ENCODE data around the gene FRAS1. TPM values are rescaled to one million over a fixed set of nuclear protein-coding genes. Genes with fewer than 3 reads are reported as not detected.
"Not testable (repeated sequence)": the region's sequence is repeated elsewhere in the genome, so short reads cannot be mapped to it uniquely, and the experiment has no call there.

Gene FRAS1
- total RNA-seq, 6 experiments from 2014 or later = 0.12 to 1.5 (median 0.45) TPM

DNA sequence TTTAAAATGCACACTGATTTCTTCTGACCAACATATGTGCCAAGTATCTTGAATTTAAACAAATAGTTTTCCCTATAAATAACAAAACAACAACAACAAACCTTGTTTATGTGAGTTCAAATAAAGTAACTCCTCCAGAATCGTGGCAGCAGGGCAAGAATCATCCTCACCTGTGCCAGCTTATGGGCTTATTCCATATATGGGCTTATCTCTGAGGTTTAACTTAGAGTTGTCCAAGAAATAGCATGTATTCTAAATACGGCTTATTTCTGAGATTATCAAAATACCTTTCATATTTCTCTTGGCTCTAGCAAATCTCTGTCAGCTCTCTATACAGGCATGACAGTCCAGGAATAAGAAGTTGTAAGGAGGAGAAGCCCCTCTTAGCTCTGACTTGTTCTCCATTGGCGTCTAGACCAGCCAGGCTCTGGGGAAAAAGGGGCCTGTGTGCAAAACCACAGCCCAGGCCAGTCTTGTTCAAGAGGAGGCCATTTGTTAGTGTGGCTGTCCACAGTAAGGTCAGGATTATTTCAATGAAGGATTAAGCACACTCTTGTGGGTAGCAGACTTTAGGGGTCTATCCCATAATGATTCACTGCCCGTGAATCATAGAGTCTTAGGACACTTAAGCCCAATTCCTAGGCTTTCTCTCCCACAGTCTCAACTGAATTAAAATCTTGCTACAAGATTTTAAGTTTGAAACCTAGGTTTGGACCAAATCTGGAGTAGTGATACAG lies 63.2 kb downstream of the FRAS1 start:
- Histone ChIP-seq H3K4me1 (no peaks in the 10 kb centered on the region), H3K27ac (no peak overlapping the region), H3K9me3 (no peaks in the 10 kb centered on the region), H3K27me3 (no peaks in the 10 kb centered on the region), H3K4me3 (no peak overlapping the region), H3K36me3 (no peaks in the 10 kb centered on the region)
- intact Hi-C loops (cut with DNase I) = no loop called here
- no peak for DNase-seq
- no peak for ATAC-seq
- TF ChIP-seq POLR2A (IDR thresholded peaks at IDR 0.05) (no peak), CTCF (IDR thresholded peaks at IDR 0.05) (no peak)
- 58% methylated on average over 3 of the region's 4 CpGs for WGBS (ENCODE audit: insufficient coverage, low coverage, low lambda C conversion rate, missing lambda C conversion rate)

DNA sequence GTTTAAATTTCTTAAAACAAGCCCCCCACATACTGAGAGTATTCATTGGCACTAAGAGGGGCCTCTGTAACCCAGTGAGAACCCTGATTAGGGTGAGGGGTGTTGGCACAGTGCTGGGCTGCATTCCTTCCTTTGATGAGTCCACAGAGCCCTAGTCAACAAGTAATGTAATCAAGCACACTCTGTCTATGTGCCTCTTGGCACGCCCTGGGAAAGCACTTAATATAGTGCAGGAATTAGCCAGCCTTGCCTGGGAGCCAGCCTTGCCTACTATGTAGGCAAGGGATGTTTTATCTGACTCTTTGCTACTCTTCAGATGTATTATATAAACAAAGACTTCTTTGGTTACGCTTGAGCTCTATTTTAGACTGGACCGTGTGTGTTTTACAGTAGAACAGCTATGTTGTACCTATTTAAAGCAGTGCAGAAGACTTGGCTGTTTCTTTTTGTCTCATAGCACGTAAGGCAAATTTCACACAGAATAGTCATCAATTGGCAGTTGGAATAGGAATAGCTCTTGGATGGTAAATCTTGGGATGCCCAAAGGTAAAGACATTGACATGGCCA lies 64.3 kb downstream of the FRAS1 start:
- no peak for ATAC-seq
- no peaks in the 10 kb centered on the region for H3K36me3 ChIP-seq
- H3K4me1 ChIP-seq = no peaks in the 10 kb centered on the region
- 71% methylated on average over 3 of the region's 4 CpGs for WGBS (ENCODE audit: insufficient coverage, low coverage, low lambda C conversion rate, missing lambda C conversion rate)
- H3K27ac ChIP-seq = no peak overlapping the region
- no peaks in the 10 kb centered on the region for H3K27me3 ChIP-seq
- H3K4me3 ChIP-seq = no peak overlapping the region
- DNase-seq = no peak
- TF ChIP-seq CTCF (IDR thresholded peaks at IDR 0.05) (no peak), POLR2A (IDR thresholded peaks at IDR 0.05) (no peak)
- H3K9me3 ChIP-seq = no peaks in the 10 kb centered on the region
- intact Hi-C loops (cut with DNase I) = no loop called here

DNA sequence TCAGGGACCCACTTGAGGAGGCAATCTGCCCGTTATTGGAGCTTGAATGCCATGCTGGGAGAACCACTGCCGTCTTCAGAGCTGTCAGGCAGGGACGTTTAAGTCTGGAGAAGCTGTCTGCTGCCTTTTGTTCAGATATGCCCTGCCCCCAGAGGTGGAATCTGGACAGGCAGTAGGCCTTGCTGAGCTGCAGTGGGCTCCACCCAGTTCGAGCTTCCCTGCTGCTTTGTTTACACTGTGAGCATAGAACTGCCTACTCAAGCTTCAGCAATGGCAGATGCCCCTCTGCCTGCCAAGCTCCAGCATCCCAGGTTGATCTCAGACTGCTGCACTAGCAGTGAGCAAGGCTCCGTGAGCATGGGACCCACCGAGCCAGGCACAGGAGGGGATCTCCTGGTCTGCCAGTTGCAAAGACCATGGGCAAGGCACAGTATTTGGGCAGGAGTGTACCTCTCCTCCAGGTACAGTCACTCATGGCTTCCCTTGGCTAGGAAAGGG lies 68.8 kb downstream of the FRAS1 start:
- H3K4me1 ChIP-seq; DNase-seq; intact Hi-C loops (cut with DNase I); ATAC-seq; H3K9me3 ChIP-seq; H3K27me3 ChIP-seq; H3K27ac ChIP-seq; H3K36me3 ChIP-seq; H3K4me3 ChIP-seq: not testable (repeated sequence)
- 8% methylated on average over 2 of the region's 6 CpGs for WGBS (ENCODE audit: insufficient coverage, low coverage, low lambda C conversion rate, missing lambda C conversion rate)

- ATAC-seq (no peak), DNase-seq (no peak)
- H3K27me3 ChIP-seq = no peaks in the 10 kb centered on the region
- H3K36me3 ChIP-seq = no peaks in the 10 kb centered on the region
- H3K27ac ChIP-seq = no peak overlapping the region
- H3K4me1 ChIP-seq = no peaks in the 10 kb centered on the region
- 27% methylated on average over 1 of the region's 1 CpG for WGBS (ENCODE audit: insufficient coverage, low coverage, low lambda C conversion rate, missing lambda C conversion rate)
- no peak for TF ChIP-seq CTCF (IDR thresholded peaks at IDR 0.05)
- no peak for TF ChIP-seq POLR2A (IDR thresholded peaks at IDR 0.05)
- no peak overlapping the region for H3K4me3 ChIP-seq
- intact Hi-C loops (cut with DNase I) = no loop called here
- H3K9me3 ChIP-seq = no peaks in the 10 kb centered on the region
Observed at GRCh38 chr4:78129383-78130108, 72.4 kb downstream of the FRAS1 start.

GRCh38 chr4:78131403-78131802 lies 74.3 kb downstream of the FRAS1 start:
- no peaks in the 10 kb centered on the region for H3K9me3 ChIP-seq
- H3K4me3 ChIP-seq = no peak overlapping the region
- no peaks in the 10 kb centered on the region for H3K36me3 ChIP-seq
- no peak for ATAC-seq
- WGBS (ENCODE audit: insufficient coverage, low coverage, low lambda C conversion rate, missing lambda C conversion rate) = 57% methylated on average over 3 of the region's 3 CpGs
- H3K27me3 ChIP-seq = no peaks in the 10 kb centered on the region
- H3K27ac ChIP-seq = no peak overlapping the region
- intact Hi-C loops (cut with DNase I) = no loop called here
- H3K4me1 ChIP-seq = no peaks in the 10 kb centered on the region
- no peak for DNase-seq
- TF ChIP-seq CTCF (IDR thresholded peaks at IDR 0.05) (no peak), POLR2A (IDR thresholded peaks at IDR 0.05) (no peak)

Data from right lobe of liver (tissue), 6 donors.